Ishikawa (cell line): ENCODE results near the gene MDM1.

Experiments used
- CEBPB ChIP-seq: IDR thresholded peaks from 2 replicates; pipeline ENCODE4 v1.6.1; 2012
- CREB1 ChIP-seq: IDR thresholded peaks from 2 replicates; pipeline ENCODE4 v1.6.1; 2012; ENCODE audit warnings: low read depth
- EGR1 ChIP-seq: IDR thresholded peaks from 2 replicates; pipeline ENCODE4 v1.6.1; 2012
- EP300 ChIP-seq: IDR thresholded peaks from 2 replicates; pipeline ENCODE4 v1.6.1; 2012; ENCODE audit warnings: borderline replicate concordance
- FOXM1 ChIP-seq: IDR thresholded peaks from 2 replicates; pipeline ENCODE4 v1.6.1; 2012; ENCODE audit warnings: low read depth, borderline replicate concordance
- MAX ChIP-seq: IDR thresholded peaks from 2 replicates; pipeline ENCODE4 v1.6.1; 2012
- NFIC ChIP-seq: IDR thresholded peaks from 2 replicates; pipeline ENCODE4 v1.6.1; 2012
- RAD21 ChIP-seq: IDR thresholded peaks from 2 replicates; pipeline ENCODE4 v1.6.1; 2012; ENCODE audit warnings: low read depth
- TAF1 ChIP-seq: IDR thresholded peaks from 2 replicates; pipeline ENCODE4 v1.6.1; 2012; ENCODE audit warnings: low read depth, mild to moderate bottlenecking
- TCF12 ChIP-seq: IDR thresholded peaks from 2 replicates; pipeline ENCODE4 v1.6.1; 2012; ENCODE audit warnings: low read depth
- TEAD4 ChIP-seq: IDR thresholded peaks from 2 replicates; pipeline ENCODE4 v1.6.1; 2012
- USF1 ChIP-seq: IDR thresholded peaks from 2 replicates; pipeline ENCODE4 v1.6.1; 2012
- YY1 ChIP-seq: IDR thresholded peaks from 2 replicates; pipeline ENCODE4 v1.6.1; 2012; ENCODE audit warnings: low read depth
- ZBTB7A ChIP-seq: IDR thresholded peaks from 2 replicates; pipeline ENCODE4 v1.6.1; 2012; ENCODE audit warnings: low read depth
- TF ChIP-seq, protein P1 (sequence below): IDR thresholded peaks from 2 replicates; pipeline ENCODE4 v1.6.1; 2012; ENCODE audit warnings: low read depth, mild to moderate bottlenecking

The MDM1 gene

GRCh38 chr12:68350753-68351152 lies 18.6 kb upstream of the MDM1 start:
- TF ChIP-seq YY1 = no peak
- TF ChIP-seq RAD21 = no peak
- no peak for TF ChIP-seq TCF12
- TF ChIP-seq, protein P1, sequence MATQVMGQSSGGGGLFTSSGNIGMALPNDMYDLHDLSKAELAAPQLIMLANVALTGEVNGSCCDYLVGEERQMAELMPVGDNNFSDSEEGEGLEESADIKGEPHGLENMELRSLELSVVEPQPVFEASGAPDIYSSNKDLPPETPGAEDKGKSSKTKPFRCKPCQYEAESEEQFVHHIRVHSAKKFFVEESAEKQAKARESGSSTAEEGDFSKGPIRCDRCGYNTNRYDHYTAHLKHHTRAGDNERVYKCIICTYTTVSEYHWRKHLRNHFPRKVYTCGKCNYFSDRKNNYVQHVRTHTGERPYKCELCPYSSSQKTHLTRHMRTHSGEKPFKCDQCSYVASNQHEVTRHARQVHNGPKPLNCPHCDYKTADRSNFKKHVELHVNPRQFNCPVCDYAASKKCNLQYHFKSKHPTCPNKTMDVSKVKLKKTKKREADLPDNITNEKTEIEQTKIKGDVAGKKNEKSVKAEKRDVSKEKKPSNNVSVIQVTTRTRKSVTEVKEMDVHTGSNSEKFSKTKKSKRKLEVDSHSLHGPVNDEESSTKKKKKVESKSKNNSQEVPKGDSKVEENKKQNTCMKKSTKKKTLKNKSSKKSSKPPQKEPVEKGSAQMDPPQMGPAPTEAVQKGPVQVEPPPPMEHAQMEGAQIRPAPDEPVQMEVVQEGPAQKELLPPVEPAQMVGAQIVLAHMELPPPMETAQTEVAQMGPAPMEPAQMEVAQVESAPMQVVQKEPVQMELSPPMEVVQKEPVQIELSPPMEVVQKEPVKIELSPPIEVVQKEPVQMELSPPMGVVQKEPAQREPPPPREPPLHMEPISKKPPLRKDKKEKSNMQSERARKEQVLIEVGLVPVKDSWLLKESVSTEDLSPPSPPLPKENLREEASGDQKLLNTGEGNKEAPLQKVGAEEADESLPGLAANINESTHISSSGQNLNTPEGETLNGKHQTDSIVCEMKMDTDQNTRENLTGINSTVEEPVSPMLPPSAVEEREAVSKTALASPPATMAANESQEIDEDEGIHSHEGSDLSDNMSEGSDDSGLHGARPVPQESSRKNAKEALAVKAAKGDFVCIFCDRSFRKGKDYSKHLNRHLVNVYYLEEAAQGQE = no peak
- TF ChIP-seq EGR1 = no peak
- TF ChIP-seq CREB1 = no peak
- no peak for TF ChIP-seq NFIC
- TF ChIP-seq TAF1 = no peak
- TF ChIP-seq CEBPB = no peak
- TF ChIP-seq EP300 = no peak
- no peak for TF ChIP-seq TEAD4

DNA sequence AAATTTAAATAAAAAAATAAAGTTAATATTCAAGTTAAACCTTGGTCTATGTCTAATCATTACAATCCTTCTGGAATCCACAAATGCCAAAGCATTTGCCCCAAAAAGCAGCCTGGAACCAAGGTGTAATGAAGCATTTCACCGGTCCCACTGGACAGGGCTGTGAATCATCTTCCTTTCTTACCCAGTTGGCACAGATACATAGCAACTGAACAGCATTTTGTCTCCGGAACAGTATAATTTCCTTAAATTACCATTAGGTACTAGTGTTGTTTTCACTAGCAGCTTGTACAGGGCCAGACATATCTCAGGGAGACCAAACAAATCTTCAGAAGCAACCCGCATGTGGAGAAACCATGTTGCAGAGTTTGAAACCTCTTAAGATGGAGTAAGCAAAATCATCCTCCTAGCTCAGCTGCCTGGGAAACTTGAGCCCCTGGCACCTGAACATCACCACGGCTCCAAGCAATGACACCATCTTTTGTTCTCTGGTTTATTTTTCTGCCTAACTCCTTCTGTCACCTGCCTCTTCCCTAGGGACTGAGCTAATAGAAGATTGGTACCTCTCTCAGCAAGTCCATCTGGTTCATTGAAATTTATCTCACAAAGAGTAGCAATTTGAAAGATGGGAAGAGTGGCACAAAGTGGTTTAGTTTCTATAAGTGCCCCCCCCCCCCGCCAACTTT lies 17.9 kb upstream of the MDM1 start:
- no peak for TF ChIP-seq CEBPB
- TF ChIP-seq EGR1 = no peak
- TF ChIP-seq TEAD4 = no peak
- no peak for TF ChIP-seq RAD21
- no peak for TF ChIP-seq FOXM1
- no peak for TF ChIP-seq USF1
- TF ChIP-seq, protein P1 = no peak

DNA sequence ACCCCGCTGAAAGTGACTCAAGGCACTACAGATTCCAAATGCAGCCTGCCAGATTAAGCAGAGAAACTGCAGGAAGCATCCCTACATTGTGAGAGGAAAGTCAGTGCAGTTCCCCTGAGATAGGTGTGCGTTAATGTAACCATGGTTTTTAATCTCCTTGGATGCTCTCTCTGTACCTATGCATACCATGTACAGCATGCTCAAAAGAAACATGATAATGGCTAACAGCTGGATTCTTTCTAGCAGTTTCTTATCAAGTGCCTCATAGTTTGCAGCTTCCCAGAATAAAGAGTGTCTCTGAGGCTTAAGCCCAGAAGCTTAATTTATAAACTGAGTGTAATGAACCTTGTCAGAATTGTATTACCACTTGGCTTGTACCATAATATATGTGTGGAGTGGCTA lies 17.1 kb upstream of the MDM1 start:
- TF ChIP-seq, protein P1 = no peak
- TF ChIP-seq TAF1 (no peak), CEBPB (no peak), USF1 (no peak), EGR1 (no peak), FOXM1 (no peak), NFIC (no peak), ZBTB7A (no peak), CREB1 (no peak), MAX (no peak)

DNA sequence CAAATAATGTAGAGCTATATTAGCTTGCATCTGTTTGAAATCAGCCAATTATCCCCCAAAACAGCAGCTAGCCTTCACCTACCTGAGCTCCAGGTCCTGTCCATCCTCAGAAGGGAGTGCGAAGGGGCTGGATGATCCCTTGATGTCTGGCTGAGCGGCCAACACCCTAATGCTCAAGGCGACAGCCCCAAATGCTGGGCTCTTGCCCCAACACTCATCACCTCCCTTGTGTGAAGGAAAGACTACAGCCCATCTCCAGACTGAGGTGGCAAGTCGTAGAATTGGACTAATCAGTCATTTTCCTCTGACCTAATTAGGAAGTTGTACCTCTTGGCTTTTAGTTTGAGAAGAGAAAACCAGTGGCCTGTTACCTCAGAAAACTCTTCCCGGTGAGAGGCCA lies 16.3 kb upstream of the MDM1 start:
- TF ChIP-seq CEBPB (no peak), TCF12 (no peak), FOXM1 (no peak), MAX (no peak), TEAD4 (no peak), CREB1 (no peak), EP300 (no peak), ZBTB7A (no peak), YY1 (no peak), RAD21 (no peak), NFIC (no peak), USF1 (no peak), EGR1 (no peak), TAF1 (no peak)
- TF ChIP-seq, protein P1 = no peak
